ENCODE data around the gene USP5. TPM values are rescaled to one million over a fixed set of nuclear protein-coding genes. Genes with fewer than 3 reads are reported as not detected.

USP5 gene
- total RNA-seq, 1 experiment from 2014 or later, result 158 TPM

GRCh38 chr12:6861391-6861790, 9.4 kb downstream of the USP5 start (continued):
- TF ChIP-seq FOXJ3 (CRISPR knock-in tag; IDR thresholded peaks at IDR 0.05; ENCODE audit: borderline replicate concordance), result no peak
- no peak for TF ChIP-seq CREM (CRISPR knock-in tag; IDR thresholded peaks at IDR 0.05)
- no peak for TF ChIP-seq TP53 (CRISPR knock-in tag; IDR thresholded peaks at IDR 0.05)
- no peak for TF ChIP-seq ZNF532 (CRISPR knock-in tag; IDR thresholded peaks at IDR 0.05; ENCODE audit: borderline replicate concordance)

GRCh38 chr12:6863033-6863432, 11.1 kb downstream of the USP5 start:
- CTCF ChIA-PET, result no interaction called here
- peaks cover 63% of the 10 kb centered on the region for H3K36me3 Mint-ChIP-seq
- H3K9me3 Mint-ChIP-seq, result no peaks in the 10 kb centered on the region
- peaks cover 20% of the 10 kb centered on the region for H3K4me1 Mint-ChIP-seq
- TF ChIP-seq ZNF512 (CRISPR knock-in tag; IDR thresholded peaks at IDR 0.05; ENCODE audit: borderline replicate concordance) (no peak), TEAD1 (CRISPR knock-in tag; IDR thresholded peaks at IDR 0.05) (no peak), CREB1 (CRISPR knock-in tag; IDR thresholded peaks at IDR 0.05) (no peak), ZBTB21 (CRISPR knock-in tag; IDR thresholded peaks at IDR 0.05; ENCODE audit: borderline replicate concordance) (no peak), ZNF396 (CRISPR knock-in tag; IDR thresholded peaks at IDR 0.05; ENCODE audit: borderline replicate concordance) (no peak), MXD4 (CRISPR knock-in tag; IDR thresholded peaks at IDR 0.05; ENCODE audit: borderline replicate concordance) (no peak), ZNF671 (CRISPR knock-in tag; IDR thresholded peaks at IDR 0.05) (no peak), ZNF138 (CRISPR knock-in tag; conservative IDR thresholded peaks at IDR 0.05) (no peak), TP53 (CRISPR knock-in tag; IDR thresholded peaks at IDR 0.05) (no peak), CBFB (CRISPR knock-in tag; IDR thresholded peaks at IDR 0.05; ENCODE audit: low read depth) (no peak), ZNF317 (CRISPR knock-in tag; IDR thresholded peaks at IDR 0.05; ENCODE audit: borderline replicate concordance, low read depth) (no peak), CDX4 (CRISPR knock-in tag; IDR thresholded peaks at IDR 0.05; ENCODE audit: borderline replicate concordance) (no peak)
- POLR2A ChIA-PET, result interaction anchor here (1.2 kb wide), 2 partner anchors 9 to 11 kb away, joined by 3 read pairs; partner anchors contain the start of gene USP5
- ATAC-seq (no peak), DNase-seq (ENCODE audit: low spot score) (no peak)
- H3K27me3 Mint-ChIP-seq (ENCODE audit: low read depth), result no peaks in the 10 kb centered on the region
- H3K4me3 Mint-ChIP-seq, result no peak overlapping the region
- H3K27ac Mint-ChIP-seq, result peak overlapping the region; percentile 55; the same call in 1 of the 2 replicates

- H3K4me3 Mint-ChIP-seq, result no peak overlapping the region
- ATAC-seq, result no peak
- H3K4me1 Mint-ChIP-seq, result peaks cover 25% of the 10 kb centered on the region
- no peak for DNase-seq (ENCODE audit: low spot score)
- POLR2A ChIA-PET, result interaction anchor here (1.2 to 1.4 kb wide), 3 partner anchors 8 to 13 kb away, joined by 3 read pairs; partner anchors contain the start of genes CDCA3 and USP5
- H3K9me3 Mint-ChIP-seq, result no peaks in the 10 kb centered on the region
- H3K36me3 Mint-ChIP-seq, result peaks cover 63% of the 10 kb centered on the region
- peak overlapping the region; percentile 55; the same call in 1 of the 2 replicates for H3K27ac Mint-ChIP-seq
- CTCF ChIA-PET, result no interaction called here
- H3K27me3 Mint-ChIP-seq (ENCODE audit: low read depth), result no peaks in the 10 kb centered on the region
- TF ChIP-seq IRF1 (CRISPR knock-in tag; IDR thresholded peaks at IDR 0.05) (no peak), NFYB (CRISPR knock-in tag; conservative IDR thresholded peaks at IDR 0.05; ENCODE audit: low read depth) (no peak), ZNF532 (CRISPR knock-in tag; IDR thresholded peaks at IDR 0.05; ENCODE audit: borderline replicate concordance) (no peak), IRF2 (CRISPR knock-in tag; IDR thresholded peaks at IDR 0.05; ENCODE audit: borderline replicate concordance, low read depth) (no peak), SP1 (CRISPR knock-in tag; conservative IDR thresholded peaks at IDR 0.05) (no peak), TP53 (CRISPR knock-in tag; IDR thresholded peaks at IDR 0.05) (no peak), TEAD4 (CRISPR knock-in tag; IDR thresholded peaks at IDR 0.05) (no peak), JAZF1 (CRISPR knock-in tag; IDR thresholded peaks at IDR 0.05) (no peak)
Observed at GRCh38 chr12:6863586-6864321, 11.8 kb downstream of the USP5 start.

All from WTC11 (cell line).